Endothelial cell of umbilical vein (primary cell): Measurements from ENCODE around the gene GPATCH1. TPM values are rescaled to one million over a fixed set of nuclear protein-coding genes. Genes with fewer than 3 reads are reported as not detected.

ENCODE experiments used
- BruUV-seq: library from RNA; stranded (reverse); fragments of 400-500 nt; replicated peaks from 2 replicates; lab custom pipeline; 2021; lab: Mats Ljungman, UMichigan
- CTCF ChIA-PET: fragments of 300-600, 350-600 bp; sonication (Branson Sonifier 250); formaldehyde crosslinking; loops from one replicate; lab custom pipeline; 2021; ENCODE audit warnings: antibody characterized with exemption, inconsistent platforms; lab: Charles Lee
- POLR2A ChIA-PET: fragments of 300-600, 350-600 bp; sonication (Branson Sonifier 250); formaldehyde crosslinking; loops from one replicate; lab custom pipeline; 2021; ENCODE audit warnings: antibody characterized with exemption, inconsistent platforms; lab: Charles Lee
- DNase-seq: peaks from one replicate; pipeline ENCODE4 v3.0.0-alpha.2; 2011; ENCODE audit warnings: low read depth, low spot score
- FAIRE-seq: peaks from 2 replicates; lab custom pipeline; 2011; peaks lifted over from hg19 to GRCh38; lab: Jason Lieb, UNC
- H2AFZ ChIP-seq: 2 replicates; pipeline ENCODE4 v1.6.0; 2012; ENCODE audit warnings: low read depth, low read length, control low read depth, inconsistent platforms
- H3K27ac ChIP-seq: 2 replicates; pipeline ENCODE4 v1.5.1; 2011; ENCODE audit warnings: low read depth, mild to moderate bottlenecking, control low read depth, low read length, moderate library complexity; ENCODE audit not compliant: insufficient read depth
- H3K27me3 ChIP-seq, 2 experiments: 2 replicates each; pipeline versions ENCODE4 v1.6.0 to v1.6.1; 2011; ENCODE audit warnings: low read length in 2 of 2, mixed read lengths in 1 of 2; ENCODE audit not compliant: control insufficient read depth in 2 of 2, insufficient read depth in 2 of 2
- H3K36me3 ChIP-seq, 2 experiments: 2 replicates in 1 of 2; 3 replicates in 1 of 2; pipeline ENCODE4 v1.5.1; 2011; ENCODE audit warnings: low read length in 2 of 2, mild to moderate bottlenecking in 1 of 2, moderate library complexity in 1 of 2; ENCODE audit not compliant: control insufficient read depth in 2 of 2, insufficient read depth in 2 of 2; ENCODE audit errors: extremely low read depth in 1 of 2
- H3K4me1 ChIP-seq: 3 replicates; pipeline ENCODE4 v1.5.1; 2011; ENCODE audit warnings: mild to moderate bottlenecking, low read length; ENCODE audit not compliant: control insufficient read depth, insufficient read depth; ENCODE audit errors: extremely low read depth
- H3K4me2 ChIP-seq: 2 replicates; pipeline ENCODE4 v1.6.1; 2011; ENCODE audit warnings: low read length, control low read depth, mixed read lengths; ENCODE audit not compliant: insufficient read depth
- H3K4me3 ChIP-seq, 3 experiments: fragments of 200-600 bp in 1 of 3; sonication (generic), shearing (Covaris generic) in 1 of 3; replicated peaks in 1 of 3; 2 replicates each; pipeline ENCODE4 v1.5.1; 2011 to 2016; ENCODE audit warnings: control low read depth in 3 of 3, low read length in 3 of 3, mild to moderate bottlenecking in 2 of 3, inconsistent platforms in 1 of 3, low read depth in 1 of 3, moderate library complexity in 1 of 3; ENCODE audit not compliant: insufficient read depth in 1 of 3
- H3K79me2 ChIP-seq: 2 replicates; pipeline ENCODE4 v1.6.0; 2012; ENCODE audit warnings: low read length, inconsistent platforms; ENCODE audit not compliant: control insufficient read depth, insufficient read depth
- H3K9ac ChIP-seq: replicated peaks from 2 replicates; pipeline ENCODE3; 2011; ENCODE audit warnings: low read length, control low read depth; ENCODE audit not compliant: insufficient read depth; ENCODE audit errors: extremely low read depth
- H3K9me1 ChIP-seq: replicated peaks from 3 replicates; pipeline ENCODE4 v1.6.0; 2011; ENCODE audit warnings: mild to moderate bottlenecking, low read length; ENCODE audit not compliant: control insufficient read depth, insufficient read depth; ENCODE audit errors: extremely low read depth
- H3K9me3 ChIP-seq: replicated peaks from 2 replicates; pipeline ENCODE4 v1.5.1; 2012; ENCODE audit warnings: low read length, inconsistent platforms; ENCODE audit not compliant: control insufficient read depth, insufficient read depth
- H4K20me1 ChIP-seq: replicated peaks from 2 replicates; pipeline ENCODE3; 2011; ENCODE audit warnings: mild to moderate bottlenecking, low read length; ENCODE audit not compliant: control insufficient read depth, insufficient read depth; ENCODE audit errors: extremely low read depth
- EZH2 ChIP-seq: IDR thresholded peaks from 2 replicates; pipeline ENCODE4 v1.6.1; 2012; ENCODE audit warnings: borderline replicate concordance, low read depth, mild to moderate bottlenecking, moderate library complexity, low read length, inconsistent platforms; ENCODE audit not compliant: severe bottlenecking
- FOS ChIP-seq: IDR thresholded peaks from 2 replicates; pipeline ENCODE4 v1.6.1; 2011; ENCODE audit warnings: mild to moderate bottlenecking, low read length, moderate library complexity, borderline replicate concordance; ENCODE audit not compliant: insufficient read depth
- GATA2 ChIP-seq: IDR thresholded peaks from 2 replicates; pipeline ENCODE4 v1.7.0; 2011; ENCODE audit warnings: low read depth, mild to moderate bottlenecking, moderate library complexity, mixed read lengths, low read length; ENCODE audit not compliant: insufficient read length, insufficient read depth
- JUN ChIP-seq: IDR thresholded peaks from 2 replicates; pipeline ENCODE4 v1.6.1; 2011; ENCODE audit warnings: borderline replicate concordance, low read depth; ENCODE audit not compliant: insufficient read length, insufficient read depth
- MYC ChIP-seq: IDR thresholded peaks from one replicate; pipeline ENCODE4 v1.6.1; 2011; ENCODE audit warnings: mild to moderate bottlenecking, low read depth, low read length
- POLR2A ChIP-seq: IDR thresholded peaks from 2 replicates; pipeline ENCODE4 v1.6.1; 2012; ENCODE audit warnings: low read depth, mild to moderate bottlenecking, control low read depth, low read length
- POLR2AphosphoS5 ChIP-seq: IDR thresholded peaks from 2 replicates; pipeline ENCODE4 v1.6.1; 2012; ENCODE audit warnings: low read depth, mild to moderate bottlenecking, control low read depth, low read length, moderate library complexity; ENCODE audit not compliant: insufficient read depth
- dilution Hi-C: fragments of 300-500 bp; cut with MboI; formaldehyde crosslinking; loops from one replicate; pipeline ENCODE4 v1.15.0; 2019; ENCODE audit warnings: low sequenced_read_pairs; ENCODE audit not compliant: extremely low pct_ligation_motif_present
- intact Hi-C: fragments of 100-400 bp; cut with micrococcal nuclease; formaldehyde crosslinking; loops from one replicate; pipeline ENCODE4 v1.10.0; 2022
- polyA plus RNA-seq, 4 experiments: library from polyadenylated mRNA; depleted of rRNA in 3 of 4; stranded (reverse) in 3 of 4; unstranded in 1 of 4; fragments of >200 nt; gene quantifications; 2 replicates each; pipeline versions ENCODE4 v1.2.1 to v1.2.3, GENCODE V29; 2011 to 2012; ENCODE audit warnings: missing spikeins in 1 of 4
- total RNA-seq: library from RNA; stranded (reverse); gene quantifications from 2 replicates; pipeline ENCODE4 v1.2.3, GENCODE V29; 2021
- TF ChIP-seq, protein P1 (sequence below), 2 donors: IDR thresholded peaks; 1 replicate in 1 of 2; 2 replicates in 1 of 2; pipeline ENCODE4 v1.5.1; 2011; ENCODE audit warnings: low read length in 2 of 2, mild to moderate bottlenecking in 2 of 2, moderate library complexity in 2 of 2, control low read depth in 1 of 2, inconsistent platforms in 1 of 2, low read depth in 1 of 2; ENCODE audit not compliant: insufficient read depth in 1 of 2; ENCODE audit errors: extremely low read depth in 1 of 2
- TF ChIP-seq, protein P2 (sequence below): IDR thresholded peaks from 2 replicates; pipeline ENCODE4 v1.6.1; 2011; ENCODE audit not compliant: insufficient read depth, insufficient read length

Gene GPATCH1
- total and polyA plus RNA-seq, 2 donors (not counting 3 experiments of a cell fraction or from before 2014, with no cell fraction given) = 4.5 to 9.2 TPM

DNA sequence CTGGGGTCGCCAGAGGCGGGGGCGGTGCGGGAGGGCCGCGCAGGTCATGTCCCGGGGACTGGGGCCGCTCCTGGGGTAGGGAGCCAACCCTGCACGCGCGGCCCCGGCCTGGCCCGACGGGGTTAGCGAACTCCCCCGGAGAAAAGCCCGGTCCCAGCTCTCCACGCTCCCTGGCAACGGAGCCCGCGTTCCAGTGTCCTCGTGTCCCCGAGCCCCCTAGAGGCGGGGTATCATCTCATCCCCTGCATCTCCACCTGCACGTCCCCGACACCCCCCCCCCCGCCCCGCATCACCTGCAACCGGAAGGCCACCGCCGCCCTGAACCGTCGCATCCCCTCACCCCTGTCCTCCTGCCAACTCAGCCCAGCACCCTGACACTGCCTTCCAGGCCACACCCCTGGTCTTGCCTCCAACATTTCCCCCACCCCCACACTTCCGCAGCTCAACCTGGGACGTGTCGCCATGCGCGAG lies 53.6 kb downstream of the GPATCH1 start:
- TF ChIP-seq, protein P1, sequence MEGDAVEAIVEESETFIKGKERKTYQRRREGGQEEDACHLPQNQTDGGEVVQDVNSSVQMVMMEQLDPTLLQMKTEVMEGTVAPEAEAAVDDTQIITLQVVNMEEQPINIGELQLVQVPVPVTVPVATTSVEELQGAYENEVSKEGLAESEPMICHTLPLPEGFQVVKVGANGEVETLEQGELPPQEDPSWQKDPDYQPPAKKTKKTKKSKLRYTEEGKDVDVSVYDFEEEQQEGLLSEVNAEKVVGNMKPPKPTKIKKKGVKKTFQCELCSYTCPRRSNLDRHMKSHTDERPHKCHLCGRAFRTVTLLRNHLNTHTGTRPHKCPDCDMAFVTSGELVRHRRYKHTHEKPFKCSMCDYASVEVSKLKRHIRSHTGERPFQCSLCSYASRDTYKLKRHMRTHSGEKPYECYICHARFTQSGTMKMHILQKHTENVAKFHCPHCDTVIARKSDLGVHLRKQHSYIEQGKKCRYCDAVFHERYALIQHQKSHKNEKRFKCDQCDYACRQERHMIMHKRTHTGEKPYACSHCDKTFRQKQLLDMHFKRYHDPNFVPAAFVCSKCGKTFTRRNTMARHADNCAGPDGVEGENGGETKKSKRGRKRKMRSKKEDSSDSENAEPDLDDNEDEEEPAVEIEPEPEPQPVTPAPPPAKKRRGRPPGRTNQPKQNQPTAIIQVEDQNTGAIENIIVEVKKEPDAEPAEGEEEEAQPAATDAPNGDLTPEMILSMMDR (IDR thresholded peaks at IDR 0.05; ENCODE audit: extremely low read depth in 1 of 2, insufficient read depth in 1 of 2, low read depth in 1 of 2, low read length in 2 of 2) = no peak
- TF ChIP-seq MYC = no peak
- TF ChIP-seq EZH2 = no peak
- TF ChIP-seq, protein P2, sequence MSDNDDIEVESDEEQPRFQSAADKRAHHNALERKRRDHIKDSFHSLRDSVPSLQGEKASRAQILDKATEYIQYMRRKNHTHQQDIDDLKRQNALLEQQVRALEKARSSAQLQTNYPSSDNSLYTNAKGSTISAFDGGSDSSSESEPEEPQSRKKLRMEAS = no peak
- no peak for TF ChIP-seq GATA2
- no peak for TF ChIP-seq JUN
- no peak for TF ChIP-seq FOS
- no peak for TF ChIP-seq POLR2A
- TF ChIP-seq POLR2AphosphoS5 = no peak
- Histone ChIP-seq H3K79me2 (no peaks in the 10 kb centered on the region), H3K4me2 (no peak overlapping the region), H3K9me3 (no peaks in the 10 kb centered on the region), H3K9me1 (no peaks in the 10 kb centered on the region), H4K20me1 (no peaks in the 10 kb centered on the region), H3K4me1 (no peaks in the 10 kb centered on the region), H3K27me3 (peaks cover 0 to 2% of the 10 kb centered on the region in 2 experiments), H3K27ac (no peak overlapping the region), H3K36me3 (peaks cover 0 to 2% of the 10 kb centered on the region in 2 experiments), H3K9ac (no peak overlapping the region), H2AFZ (no peak overlapping the region), H3K4me3 (no peak overlapping the region)
- DNase-seq (no peak), FAIRE-seq (no peak)
- dilution Hi-C loops = no loop called here
- BruUV-seq = no TSS peak
- POLR2A ChIA-PET = no interaction called here
- CTCF ChIA-PET = interaction anchor here (0.7 to 1.7 kb wide), 2 partner anchors 9 to 49 kb away, joined by 3 to 7 read pairs; no protein-coding TSS in a partner anchor
- intact Hi-C loops = no loop called here
